ENCODE data around the gene CTNNA2. TPM values are rescaled to one million over a fixed set of nuclear protein-coding genes. Genes with fewer than 3 reads are reported as not detected.

Gene CTNNA2
- total and polyA plus RNA-seq, 7 experiments from 2014 or later = not detected

DNA sequence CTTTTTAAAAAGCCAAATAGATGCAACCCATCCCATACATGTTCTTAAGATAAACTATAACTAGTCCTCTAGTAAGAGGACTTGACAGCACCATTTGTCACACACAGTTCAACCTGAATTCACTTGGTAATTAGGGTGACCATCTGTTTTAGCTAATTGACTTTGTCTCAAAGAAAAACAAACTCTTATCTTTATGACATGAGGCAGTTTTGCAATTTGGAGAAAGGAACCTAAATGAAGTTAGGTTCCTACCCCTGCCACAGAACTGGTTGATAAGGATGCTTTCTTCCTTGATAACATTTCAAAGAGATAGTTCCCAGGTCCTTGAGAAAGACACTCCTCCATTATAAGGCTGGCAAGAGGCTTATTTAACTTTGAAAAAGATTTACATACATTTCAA, 849.1 kb downstream of the CTNNA2 start:
- no peaks in the 10 kb centered on the region for H3K4me1 ChIP-seq (ENCODE audit: control insufficient read depth in 2 of 2, insufficient read depth in 2 of 2, low read length in 2 of 2)
- Mint-ChIP-seq H3K27ac (no peak overlapping the region), H3K4me3 (no peak overlapping the region), H3K36me3 (no peaks in the 10 kb centered on the region), H3K4me1 (no peaks in the 10 kb centered on the region), H3K9me3 (peaks cover 0 to 12% (median 4%) of the 10 kb centered on the region in 11 donors), H3K27me3 (no peaks in the 10 kb centered on the region)
- H3K9me3 ChIP-seq (ENCODE audit: control insufficient read depth in 2 of 3, low read length in 3 of 3) = no peaks in the 10 kb centered on the region
- no peaks in the 10 kb centered on the region for H3K27me3 ChIP-seq (ENCODE audit: control insufficient read depth in 2 of 2, insufficient read depth in 2 of 2, low read length in 2 of 2)
- DNase-seq (no peak), ATAC-seq (no peak)
- ChIA-PET CTCF (no interaction called here), POLR2A (no interaction called here)
- no peaks in the 10 kb centered on the region for H3K36me3 ChIP-seq (ENCODE audit: control insufficient read depth in 2 of 3, insufficient read depth in 3 of 3, low read length in 3 of 3)
- no peak overlapping the region for H3K27ac ChIP-seq (ENCODE audit: low read depth, low read length)
- intact Hi-C loops (cut with micrococcal nuclease) = no loop called here
- H3K4me3 ChIP-seq (ENCODE audit: low read length) = no peak overlapping the region

DNA sequence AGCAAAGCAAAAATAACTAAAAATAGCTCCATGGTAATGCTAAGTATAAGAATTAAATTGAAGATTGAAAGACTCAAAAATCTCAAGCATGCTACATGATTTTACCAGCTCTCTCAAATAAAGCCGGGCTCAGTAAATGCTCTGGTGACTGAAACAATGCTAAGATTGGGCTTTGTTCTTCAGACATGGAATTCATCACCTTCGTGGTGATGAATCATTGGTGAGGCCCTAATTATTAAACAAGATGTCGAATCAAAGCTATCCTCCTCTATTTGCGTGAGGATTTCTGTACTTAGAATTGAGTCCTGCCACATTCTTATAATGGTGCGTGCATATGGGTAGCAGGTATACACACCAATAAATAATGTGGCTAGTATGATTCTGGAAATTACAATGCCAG, 850.5 kb downstream of the CTNNA2 start:
- no peak overlapping the region for H3K4me3 Mint-ChIP-seq
- no peaks in the 10 kb centered on the region for H3K27me3 Mint-ChIP-seq
- Histone ChIP-seq H3K27ac (ENCODE audit: low read depth, low read length) (no peak overlapping the region), H3K4me3 (ENCODE audit: low read length) (no peak overlapping the region), H3K4me1 (ENCODE audit: control insufficient read depth in 2 of 2, insufficient read depth in 2 of 2, low read length in 2 of 2) (no peaks in the 10 kb centered on the region), H3K36me3 (ENCODE audit: control insufficient read depth in 2 of 3, insufficient read depth in 3 of 3, low read length in 3 of 3) (no peaks in the 10 kb centered on the region), H3K27me3 (ENCODE audit: control insufficient read depth in 2 of 2, insufficient read depth in 2 of 2, low read length in 2 of 2) (no peaks in the 10 kb centered on the region), H3K9me3 (ENCODE audit: control insufficient read depth in 2 of 3, low read length in 3 of 3) (no peaks in the 10 kb centered on the region)
- ChIA-PET POLR2A (no interaction called here), CTCF (no interaction called here)
- H3K4me1 Mint-ChIP-seq = no peaks in the 10 kb centered on the region
- DNase-seq (no peak), ATAC-seq (no peak)
- no peak overlapping the region for H3K27ac Mint-ChIP-seq
- intact Hi-C loops (cut with micrococcal nuclease) = no loop called here
- H3K9me3 Mint-ChIP-seq = peaks cover 0 to 12% (median 0%) of the 10 kb centered on the region in 11 donors
- H3K36me3 Mint-ChIP-seq = no peaks in the 10 kb centered on the region

DNA sequence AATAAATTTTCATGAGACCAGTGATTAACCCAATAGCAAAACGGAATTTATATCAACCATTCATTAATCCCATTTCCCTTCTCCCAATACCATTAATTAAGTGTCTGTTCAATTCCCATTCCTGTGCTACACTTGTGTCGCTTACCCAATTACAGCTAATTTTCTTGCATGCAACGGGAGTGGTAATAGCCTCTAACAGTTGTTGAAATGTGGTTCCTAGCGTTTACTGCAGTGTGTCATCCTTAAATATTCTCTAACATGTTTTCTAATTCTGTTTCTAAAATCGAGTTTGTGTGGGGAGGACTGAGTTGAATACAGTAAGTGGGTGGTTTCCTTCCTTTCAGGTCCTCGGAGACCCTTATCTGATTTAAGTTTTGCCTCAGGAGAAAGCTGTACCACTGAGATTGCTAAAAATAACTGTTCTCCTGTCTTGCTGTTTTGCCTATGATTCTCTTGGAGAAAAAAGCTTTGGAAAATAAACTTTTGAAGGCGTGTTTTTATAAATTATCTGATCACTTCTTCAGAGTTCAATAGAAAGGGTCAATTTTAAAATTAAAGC, 851.0 kb downstream of the CTNNA2 start:
- no peaks in the 10 kb centered on the region for H3K27me3 Mint-ChIP-seq
- POLR2A ChIA-PET = no interaction called here
- Histone ChIP-seq H3K27me3 (ENCODE audit: control insufficient read depth in 2 of 2, insufficient read depth in 2 of 2, low read length in 2 of 2) (no peaks in the 10 kb centered on the region), H3K4me1 (ENCODE audit: control insufficient read depth in 2 of 2, insufficient read depth in 2 of 2, low read length in 2 of 2) (no peaks in the 10 kb centered on the region), H3K27ac (ENCODE audit: low read depth, low read length) (no peak overlapping the region), H3K36me3 (ENCODE audit: control insufficient read depth in 2 of 3, insufficient read depth in 3 of 3, low read length in 3 of 3) (no peaks in the 10 kb centered on the region), H3K9me3 (ENCODE audit: control insufficient read depth in 2 of 3, low read length in 3 of 3) (no peaks in the 10 kb centered on the region), H3K4me3 (ENCODE audit: low read length) (no peak overlapping the region)
- H3K36me3 Mint-ChIP-seq = no peaks in the 10 kb centered on the region
- H3K4me3 Mint-ChIP-seq = no peak overlapping the region
- H3K4me1 Mint-ChIP-seq = no peaks in the 10 kb centered on the region
- H3K9me3 Mint-ChIP-seq = peaks cover 0 to 12% (median 0%) of the 10 kb centered on the region in 11 donors
- CTCF ChIA-PET = no interaction called here
- no peak overlapping the region for H3K27ac Mint-ChIP-seq
- ATAC-seq (no peak), DNase-seq (no peak)
- intact Hi-C loops (cut with micrococcal nuclease) = no loop called here

DNA sequence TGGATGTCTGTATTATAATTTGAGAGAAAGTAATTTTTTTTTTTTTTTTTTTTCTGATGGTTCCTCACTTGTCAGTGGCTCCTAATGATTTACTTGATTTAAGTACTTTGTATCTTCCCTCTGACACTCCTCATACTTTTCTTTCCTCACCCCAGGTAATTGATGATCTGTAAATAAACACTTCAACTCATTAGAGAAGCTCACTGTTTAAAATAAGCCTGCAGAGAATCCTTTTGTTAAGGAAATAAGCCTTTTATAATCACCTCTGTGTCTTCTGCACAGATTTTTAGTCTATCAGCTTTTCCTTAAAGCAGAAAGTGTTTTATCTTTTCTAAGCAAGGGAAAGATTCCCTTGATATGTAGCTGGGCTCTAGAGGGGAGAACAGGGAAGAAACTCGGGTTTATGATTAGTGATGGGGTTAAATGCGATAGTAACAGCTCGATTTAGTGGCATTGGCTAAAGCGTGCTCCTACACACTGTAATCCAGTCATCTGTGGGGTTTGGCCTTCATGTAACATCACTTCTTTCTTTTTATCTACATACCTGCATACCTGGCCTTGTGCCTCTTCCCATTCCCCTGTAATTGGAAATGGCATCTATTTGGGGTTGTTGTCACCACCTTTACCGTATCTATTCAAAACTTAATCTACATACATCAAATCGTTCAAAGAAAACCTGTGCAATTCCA, 851.8 kb downstream of the CTNNA2 start:
- Mint-ChIP-seq H3K27ac (no peak overlapping the region), H3K4me1 (no peaks in the 10 kb centered on the region), H3K27me3 (no peaks in the 10 kb centered on the region), H3K4me3 (no peak overlapping the region), H3K9me3 (peaks cover 0 to 11% (median 0%) of the 10 kb centered on the region in 11 donors), H3K36me3 (no peaks in the 10 kb centered on the region)
- DNase-seq (no peak), ATAC-seq (no peak)
- no peak overlapping the region for H3K4me3 ChIP-seq (ENCODE audit: low read length)
- no peaks in the 10 kb centered on the region for H3K9me3 ChIP-seq (ENCODE audit: control insufficient read depth in 2 of 3, low read length in 3 of 3)
- intact Hi-C loops (cut with micrococcal nuclease) = no loop called here
- no peaks in the 10 kb centered on the region for H3K36me3 ChIP-seq (ENCODE audit: control insufficient read depth in 2 of 3, insufficient read depth in 3 of 3, low read length in 3 of 3)
- POLR2A ChIA-PET = no interaction called here
- no peak overlapping the region for H3K27ac ChIP-seq (ENCODE audit: low read depth, low read length)
- H3K4me1 ChIP-seq (ENCODE audit: control insufficient read depth in 2 of 2, insufficient read depth in 2 of 2, low read length in 2 of 2) = no peaks in the 10 kb centered on the region
- CTCF ChIA-PET = interaction anchor here (0.6 kb wide), 1 partner anchor 19 kb away, joined by 4 read pairs; no protein-coding TSS in a partner anchor
- H3K27me3 ChIP-seq (ENCODE audit: control insufficient read depth in 2 of 2, insufficient read depth in 2 of 2, low read length in 2 of 2) = no peaks in the 10 kb centered on the region

DNA sequence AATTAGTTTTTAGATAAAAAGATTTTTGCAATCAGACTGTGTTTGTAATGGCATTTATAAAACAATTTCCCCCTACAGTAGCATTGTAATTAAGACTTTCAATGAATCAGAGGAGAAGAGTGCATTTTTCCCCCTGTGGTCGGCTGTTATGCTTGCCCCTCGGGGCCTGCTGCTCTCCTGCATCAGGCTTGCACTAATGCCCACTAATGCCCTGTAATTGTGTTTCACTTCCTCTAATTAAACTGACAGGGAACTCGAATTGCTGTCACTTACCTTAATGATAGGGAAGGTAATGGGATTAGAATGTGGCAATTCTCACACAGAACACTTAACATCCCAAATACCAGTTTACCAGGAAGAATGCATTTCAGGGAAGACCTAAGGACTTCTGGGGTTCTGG, 852.9 kb downstream of the CTNNA2 start:
- H3K9me3 ChIP-seq (ENCODE audit: control insufficient read depth in 2 of 3, low read length in 3 of 3) = no peaks in the 10 kb centered on the region
- no peaks in the 10 kb centered on the region for H3K27me3 Mint-ChIP-seq
- H3K4me3 ChIP-seq (ENCODE audit: low read length) = no peak overlapping the region
- no peaks in the 10 kb centered on the region for H3K36me3 ChIP-seq (ENCODE audit: control insufficient read depth in 2 of 3, insufficient read depth in 3 of 3, low read length in 3 of 3)
- DNase-seq (no peak), ATAC-seq (no peak)
- no peak overlapping the region for H3K4me3 Mint-ChIP-seq
- CTCF ChIA-PET = no interaction called here
- POLR2A ChIA-PET = no interaction called here
- no peaks in the 10 kb centered on the region for H3K36me3 Mint-ChIP-seq
- peaks cover 0 to 9% (median 0%) of the 10 kb centered on the region in 11 donors for H3K9me3 Mint-ChIP-seq
- intact Hi-C loops (cut with micrococcal nuclease) = no loop called here
- no peak overlapping the region for H3K27ac ChIP-seq (ENCODE audit: low read depth, low read length)
- H3K27me3 ChIP-seq (ENCODE audit: control insufficient read depth in 2 of 2, insufficient read depth in 2 of 2, low read length in 2 of 2) = no peaks in the 10 kb centered on the region
- no peak overlapping the region for H3K27ac Mint-ChIP-seq
- no peaks in the 10 kb centered on the region for H3K4me1 ChIP-seq (ENCODE audit: control insufficient read depth in 2 of 2, insufficient read depth in 2 of 2, low read length in 2 of 2)
- H3K4me1 Mint-ChIP-seq = no peaks in the 10 kb centered on the region

DNA sequence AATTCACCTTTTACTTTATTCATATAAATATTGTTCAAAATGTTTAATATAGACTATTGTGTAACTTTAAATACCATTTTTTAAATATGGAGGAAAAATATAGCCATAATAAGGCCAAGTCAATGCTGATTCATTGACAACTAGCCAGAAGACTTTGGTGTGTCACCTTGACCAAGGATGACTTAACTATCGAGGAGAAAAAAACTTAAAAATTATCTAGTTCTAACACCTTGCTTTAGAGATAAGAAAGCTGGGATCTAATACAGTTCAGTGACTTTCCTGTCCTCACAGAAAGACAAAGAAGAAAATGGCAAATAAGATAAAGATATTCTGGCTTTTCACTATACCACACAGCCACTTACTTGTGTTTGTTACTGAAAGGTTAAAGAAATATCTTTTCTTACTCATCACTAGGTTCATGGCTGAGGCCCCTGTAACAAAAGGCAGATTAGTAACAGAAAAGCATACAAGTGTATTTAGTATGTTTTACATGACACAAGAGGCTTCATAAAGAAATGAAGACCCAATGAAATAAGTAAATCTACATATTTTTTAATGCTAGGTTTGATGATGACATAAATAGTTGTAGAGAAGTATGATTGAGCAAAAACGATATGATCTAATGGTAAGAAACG, 857.6 kb downstream of the CTNNA2 start:
- Histone ChIP-seq H3K4me3 (ENCODE audit: low read length) (no peak overlapping the region), H3K4me1 (ENCODE audit: control insufficient read depth in 2 of 2, insufficient read depth in 2 of 2, low read length in 2 of 2) (no peaks in the 10 kb centered on the region), H3K9me3 (ENCODE audit: control insufficient read depth in 2 of 3, low read length in 3 of 3) (no peaks in the 10 kb centered on the region), H3K27me3 (ENCODE audit: control insufficient read depth in 2 of 2, insufficient read depth in 2 of 2, low read length in 2 of 2) (no peaks in the 10 kb centered on the region), H3K36me3 (ENCODE audit: control insufficient read depth in 2 of 3, insufficient read depth in 3 of 3, low read length in 3 of 3) (no peaks in the 10 kb centered on the region), H3K27ac (ENCODE audit: low read depth, low read length) (no peak overlapping the region)
- H3K27ac Mint-ChIP-seq = no peak overlapping the region
- CTCF ChIA-PET = no interaction called here
- no peaks in the 10 kb centered on the region for H3K4me1 Mint-ChIP-seq
- POLR2A ChIA-PET = no interaction called here
- no peak overlapping the region for H3K4me3 Mint-ChIP-seq
- intact Hi-C loops (cut with micrococcal nuclease) = no loop called here
- peaks cover 0 to 15% (median 2%) of the 10 kb centered on the region in 11 donors for H3K9me3 Mint-ChIP-seq
- ATAC-seq (no peak), DNase-seq (no peak)
- no peaks in the 10 kb centered on the region for H3K27me3 Mint-ChIP-seq
- no peaks in the 10 kb centered on the region for H3K36me3 Mint-ChIP-seq

DNA sequence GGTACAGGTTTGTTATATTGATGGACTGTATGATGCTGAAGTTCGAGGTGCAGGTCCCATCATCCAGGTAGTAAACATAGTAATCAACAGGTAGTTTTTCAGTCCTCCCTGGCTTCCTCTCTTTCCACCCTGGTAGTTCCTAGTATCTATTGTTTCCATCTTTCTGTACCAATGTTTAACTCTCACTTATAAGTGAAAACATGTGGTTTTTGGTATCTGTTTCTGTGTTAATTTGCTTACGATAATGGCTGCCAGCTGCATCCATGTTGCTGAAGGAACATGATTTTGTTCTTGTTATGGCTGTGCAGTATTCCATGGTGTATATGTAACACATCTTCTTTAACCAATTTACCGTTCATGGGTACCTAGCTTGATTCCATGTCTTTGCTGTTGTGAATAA, 861.3 kb downstream of the CTNNA2 start:
- Histone ChIP-seq H3K4me3 (ENCODE audit: low read length) (no peak overlapping the region), H3K9me3 (ENCODE audit: control insufficient read depth in 2 of 3, low read length in 3 of 3) (no peaks in the 10 kb centered on the region), H3K27ac (ENCODE audit: low read depth, low read length) (no peak overlapping the region), H3K27me3 (ENCODE audit: control insufficient read depth in 2 of 2, insufficient read depth in 2 of 2, low read length in 2 of 2) (no peaks in the 10 kb centered on the region), H3K4me1 (ENCODE audit: control insufficient read depth in 2 of 2, insufficient read depth in 2 of 2, low read length in 2 of 2) (no peaks in the 10 kb centered on the region), H3K36me3 (ENCODE audit: control insufficient read depth in 2 of 3, insufficient read depth in 3 of 3, low read length in 3 of 3) (no peaks in the 10 kb centered on the region)
- POLR2A ChIA-PET = no interaction called here
- Mint-ChIP-seq H3K27ac (no peak overlapping the region), H3K9me3 (peaks cover 2 to 36% (median 10%) of the 10 kb centered on the region in 11 donors), H3K4me3 (no peak overlapping the region), H3K27me3 (peaks cover 0 to 7% (median 0%) of the 10 kb centered on the region in 5 donors), H3K36me3 (peaks cover 0 to 5% (median 0%) of the 10 kb centered on the region in 5 donors), H3K4me1 (no peaks in the 10 kb centered on the region)
- intact Hi-C loops (cut with micrococcal nuclease) = no loop called here
- CTCF ChIA-PET = no interaction called here
- no peak for ATAC-seq
- DNase-seq = no peak
